C4-2B (cell line): ENCODE measurements around the gene ZFAND2B.
A peak's percentile ranks its signal among the peaks of the same experiment; 100 is the strongest.
"Not testable (repeated sequence)": the region's sequence is repeated elsewhere in the genome, so short reads cannot be mapped to it uniquely, and the experiment has no call there.

Experiments used
- H3K27ac ChIP-seq: fragments of 450-650 bp; 2 replicates; pipeline ENCODE4 v1.5.1; 2017
- ZFX ChIP-seq: fragments of 450-650 bp; IDR thresholded peaks from 2 replicates; pipeline ENCODE4 v1.6.1; 2017
- TF ChIP-seq, protein P1 (sequence below): fragments of 450-650 bp; conservative IDR thresholded peaks from 2 replicates; pipeline ENCODE4 v1.5.1; 2017; ENCODE audit warnings: mild to moderate bottlenecking

The ZFAND2B gene

GRCh38 chr2:219198974-219199373, 7.6 kb upstream of the ZFAND2B start:
- no peak for TF ChIP-seq ZFX
- TF ChIP-seq, protein P1, sequence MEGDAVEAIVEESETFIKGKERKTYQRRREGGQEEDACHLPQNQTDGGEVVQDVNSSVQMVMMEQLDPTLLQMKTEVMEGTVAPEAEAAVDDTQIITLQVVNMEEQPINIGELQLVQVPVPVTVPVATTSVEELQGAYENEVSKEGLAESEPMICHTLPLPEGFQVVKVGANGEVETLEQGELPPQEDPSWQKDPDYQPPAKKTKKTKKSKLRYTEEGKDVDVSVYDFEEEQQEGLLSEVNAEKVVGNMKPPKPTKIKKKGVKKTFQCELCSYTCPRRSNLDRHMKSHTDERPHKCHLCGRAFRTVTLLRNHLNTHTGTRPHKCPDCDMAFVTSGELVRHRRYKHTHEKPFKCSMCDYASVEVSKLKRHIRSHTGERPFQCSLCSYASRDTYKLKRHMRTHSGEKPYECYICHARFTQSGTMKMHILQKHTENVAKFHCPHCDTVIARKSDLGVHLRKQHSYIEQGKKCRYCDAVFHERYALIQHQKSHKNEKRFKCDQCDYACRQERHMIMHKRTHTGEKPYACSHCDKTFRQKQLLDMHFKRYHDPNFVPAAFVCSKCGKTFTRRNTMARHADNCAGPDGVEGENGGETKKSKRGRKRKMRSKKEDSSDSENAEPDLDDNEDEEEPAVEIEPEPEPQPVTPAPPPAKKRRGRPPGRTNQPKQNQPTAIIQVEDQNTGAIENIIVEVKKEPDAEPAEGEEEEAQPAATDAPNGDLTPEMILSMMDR = no peak
- no peak overlapping the region for H3K27ac ChIP-seq

GRCh38 chr2:219199470-219200211, 6.9 kb upstream of the ZFAND2B start:
- no peak overlapping the region for H3K27ac ChIP-seq
- TF ChIP-seq ZFX = no peak
- TF ChIP-seq, protein P1 = no peak

- H3K27ac ChIP-seq = not testable (repeated sequence)
These were observed 5.9 kb upstream of the ZFAND2B start for GRCh38 chr2:219200502-219201326.

GRCh38 chr2:219201331-219201730, 5.3 kb upstream of the ZFAND2B start:
- not testable (repeated sequence) for H3K27ac ChIP-seq

DNA sequence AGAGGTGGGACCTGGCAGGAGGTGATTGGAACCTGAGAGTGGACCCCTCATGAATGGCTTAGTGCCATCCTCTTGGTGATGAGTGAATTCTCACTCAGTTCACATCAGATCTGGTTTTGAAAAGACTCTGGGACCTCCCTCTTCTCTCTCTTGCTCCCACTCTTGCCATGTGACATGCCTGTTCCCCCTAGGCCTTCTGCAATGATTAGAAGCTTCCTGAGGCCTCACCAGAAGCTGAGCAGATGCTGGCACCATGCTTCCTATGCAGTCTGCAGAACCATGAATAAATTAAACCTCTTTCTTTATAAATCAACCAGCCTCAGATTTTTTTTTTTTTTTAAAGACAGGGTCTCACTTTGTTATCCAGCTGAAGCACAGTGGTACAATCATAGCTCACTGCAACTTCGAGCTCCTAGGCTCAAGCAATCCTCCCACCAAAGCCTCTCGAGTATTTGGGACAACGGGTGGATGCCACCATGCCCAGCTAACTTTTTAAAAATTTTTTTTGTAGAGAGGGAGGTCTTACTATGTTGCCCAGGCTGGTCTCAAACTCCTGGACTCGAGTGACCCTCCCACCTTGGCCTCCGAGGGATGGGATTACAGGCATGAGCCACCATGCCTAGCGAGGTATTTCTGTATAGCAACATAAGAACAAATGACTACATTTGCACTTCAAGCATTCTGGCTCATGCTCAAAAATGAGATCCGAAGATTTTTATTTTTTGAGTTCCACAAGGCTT, 2.0 kb upstream of the ZFAND2B start:
- TF ChIP-seq, protein P1 = no peak
- TF ChIP-seq ZFX = no peak
- H3K27ac ChIP-seq = no peak overlapping the region

DNA sequence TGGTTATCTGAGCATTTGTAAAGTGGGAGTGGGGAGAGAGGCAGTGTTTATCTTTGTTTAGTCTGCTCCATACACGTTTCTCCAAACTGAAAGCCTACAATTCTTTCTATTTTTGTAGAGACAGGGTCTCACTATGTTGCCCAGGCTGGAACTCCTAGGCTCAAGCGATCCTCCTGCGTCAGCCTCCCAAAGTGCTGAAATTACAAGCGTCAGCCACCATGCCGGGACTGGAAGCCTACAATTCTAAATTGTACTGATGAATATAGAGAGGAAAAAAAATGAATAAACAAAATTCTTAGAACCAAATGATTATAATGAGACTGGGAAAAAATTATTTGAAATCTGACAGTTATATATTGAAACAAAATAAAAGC, 1.4 kb upstream of the ZFAND2B start:
- TF ChIP-seq, protein P1 = no peak
- H3K27ac ChIP-seq = no peak overlapping the region

GRCh38 chr2:219205981-219206327, 628 bp upstream of the ZFAND2B start:
- H3K27ac ChIP-seq = peak overlapping the region; percentile 77
- TF ChIP-seq, protein P1 = no peak
- TF ChIP-seq ZFX = no peak

GRCh38 chr2:219207134-219207883, 727 bp downstream of the ZFAND2B start:
- H3K27ac ChIP-seq = peak overlapping the region; percentile 77
- no peak for TF ChIP-seq ZFX
- TF ChIP-seq, protein P1 = no peak
